Muscle layer of colon (tissue), 2 donors: ENCODE data around the gene PLEKHH1.
A peak's percentile ranks its signal among the peaks of the same experiment; 100 is the strongest.

ENCODE experiments used
- H3K27ac ChIP-seq: one replicate; pipeline ENCODE4 v1.7.0; 2013; ENCODE audit warnings: low read depth, mild to moderate bottlenecking, low read length, moderate library complexity
- H3K27me3 ChIP-seq, 2 donors: one replicate each; pipeline ENCODE4 v1.7.0; 2013; ENCODE audit warnings: low read length in 2 of 2, mild to moderate bottlenecking in 2 of 2; ENCODE audit not compliant: insufficient read depth in 2 of 2, control insufficient read depth in 1 of 2
- H3K36me3 ChIP-seq: one replicate; pipeline ENCODE4 v1.7.0; 2013; ENCODE audit warnings: mild to moderate bottlenecking, low read length; ENCODE audit not compliant: insufficient read depth
- H3K4me1 ChIP-seq: one replicate; pipeline ENCODE4 v1.7.0; 2013; ENCODE audit warnings: mild to moderate bottlenecking, low read length; ENCODE audit not compliant: insufficient read depth
- H3K4me3 ChIP-seq, 2 donors: one replicate each; pipeline ENCODE4 v1.7.0; 2013; ENCODE audit warnings: low read length in 2 of 2, low read depth in 1 of 2, mild to moderate bottlenecking in 1 of 2, moderate library complexity in 1 of 2
- H3K9ac ChIP-seq: one replicate; pipeline ENCODE4 v1.7.0; 2013; ENCODE audit warnings: low read length
- H3K9me3 ChIP-seq: one replicate; pipeline ENCODE4 v1.7.0; 2013; ENCODE audit warnings: mild to moderate bottlenecking, low read length
- donor health status: abdominal sarcoma.
- donor health status: Adenocarcinoma of cecum.

Gene PLEKHH1

GRCh38 chr14:67523764-67524633 is 9.1 kb upstream of the PLEKHH1 start:
- no peak overlapping the region for H3K27ac ChIP-seq
- H3K9me3 ChIP-seq: no peaks in the 10 kb centered on the region
- H3K4me3 ChIP-seq: no peak overlapping the region
- no peaks in the 10 kb centered on the region for H3K4me1 ChIP-seq
- no peaks in the 10 kb centered on the region for H3K36me3 ChIP-seq
- H3K9ac ChIP-seq: no peak overlapping the region
- H3K27me3 ChIP-seq: peaks cover 0 to 7% of the 10 kb centered on the region in 2 donors

GRCh38 chr14:67524634-67524963 is 8.5 kb upstream of the PLEKHH1 start:
- Histone ChIP-seq H3K36me3 (no peaks in the 10 kb centered on the region), H3K4me1 (no peaks in the 10 kb centered on the region), H3K9ac (no peak overlapping the region), H3K4me3 (no peak overlapping the region), H3K27ac (no peak overlapping the region), H3K9me3 (no peaks in the 10 kb centered on the region), H3K27me3 (peaks cover 0 to 7% of the 10 kb centered on the region in 2 donors)

- H3K9ac ChIP-seq: no peak overlapping the region
- H3K4me3 ChIP-seq: no peak overlapping the region
- H3K4me1 ChIP-seq: no peaks in the 10 kb centered on the region
- H3K27ac ChIP-seq: no peak overlapping the region
- no peaks in the 10 kb centered on the region for H3K9me3 ChIP-seq
- H3K36me3 ChIP-seq: no peaks in the 10 kb centered on the region
- H3K27me3 ChIP-seq: peaks cover 0 to 7% of the 10 kb centered on the region in 2 donors
Measured at GRCh38 chr14:67525389-67525788, 7.7 kb upstream of the PLEKHH1 start.

- H3K27ac ChIP-seq: no peak overlapping the region
- no peaks in the 10 kb centered on the region for H3K9me3 ChIP-seq
- H3K36me3 ChIP-seq: no peaks in the 10 kb centered on the region
- no peak overlapping the region for H3K4me3 ChIP-seq
- H3K4me1 ChIP-seq: no peaks in the 10 kb centered on the region
- no peak overlapping the region for H3K9ac ChIP-seq
- peaks cover 0 to 7% of the 10 kb centered on the region in 2 donors for H3K27me3 ChIP-seq
Measured at GRCh38 chr14:67526181-67526580, 6.9 kb upstream of the PLEKHH1 start.

- H3K9ac ChIP-seq: no peak overlapping the region
- no peaks in the 10 kb centered on the region for H3K36me3 ChIP-seq
- no peak overlapping the region for H3K27ac ChIP-seq
- H3K27me3 ChIP-seq: peaks cover 0 to 7% of the 10 kb centered on the region in 2 donors
- H3K4me1 ChIP-seq: no peaks in the 10 kb centered on the region
- H3K4me3 ChIP-seq: no peak overlapping the region
- no peaks in the 10 kb centered on the region for H3K9me3 ChIP-seq
Measured at GRCh38 chr14:67526676-67527459, 6.2 kb upstream of the PLEKHH1 start.

GRCh38 chr14:67527756-67528155 is 5.3 kb upstream of the PLEKHH1 start:
- Histone ChIP-seq H3K4me1 (peaks cover 6% of the 10 kb centered on the region), H3K9me3 (no peaks in the 10 kb centered on the region), H3K9ac (no peak overlapping the region), H3K27me3 (peaks cover 0 to 7% of the 10 kb centered on the region in 2 donors), H3K4me3 (no peak overlapping the region), H3K36me3 (no peaks in the 10 kb centered on the region), H3K27ac (no peak overlapping the region)

GRCh38 chr14:67528276-67528675 is 4.8 kb upstream of the PLEKHH1 start:
- H3K4me3 ChIP-seq: no peak overlapping the region
- H3K36me3 ChIP-seq: no peaks in the 10 kb centered on the region
- no peaks in the 10 kb centered on the region for H3K9me3 ChIP-seq
- no peak overlapping the region for H3K9ac ChIP-seq
- H3K4me1 ChIP-seq: peaks cover 6% of the 10 kb centered on the region
- H3K27ac ChIP-seq: no peak overlapping the region
- H3K27me3 ChIP-seq: peaks cover 0 to 7% of the 10 kb centered on the region in 2 donors

GRCh38 chr14:67529947-67530935 is 2.8 kb upstream of the PLEKHH1 start:
- H3K4me1 ChIP-seq: peaks cover 11% of the 10 kb centered on the region
- no peaks in the 10 kb centered on the region for H3K27me3 ChIP-seq
- no peaks in the 10 kb centered on the region for H3K36me3 ChIP-seq
- H3K9me3 ChIP-seq: no peaks in the 10 kb centered on the region
- H3K9ac ChIP-seq: no peak overlapping the region
- no peak overlapping the region for H3K4me3 ChIP-seq
- H3K27ac ChIP-seq: no peak overlapping the region

GRCh38 chr14:67532606-67532997 is 488 bp upstream of the PLEKHH1 start:
- Histone ChIP-seq H3K4me3 (peak overlapping the region; percentile 65 to 77), H3K27ac (peak overlapping the region; percentile 51), H3K9me3 (no peaks in the 10 kb centered on the region), H3K36me3 (no peaks in the 10 kb centered on the region), H3K4me1 (peaks cover 11% of the 10 kb centered on the region), H3K9ac (no peak overlapping the region), H3K27me3 (no peaks in the 10 kb centered on the region)

GRCh38 chr14:67533754-67534085 is 630 bp downstream of the PLEKHH1 start:
- Histone ChIP-seq H3K4me3 (peak overlapping the region; percentile 65 to 77), H3K4me1 (peaks cover 11% of the 10 kb centered on the region), H3K27me3 (no peaks in the 10 kb centered on the region), H3K36me3 (no peaks in the 10 kb centered on the region), H3K9ac (peak overlapping the region; percentile 5), H3K27ac (no peak overlapping the region), H3K9me3 (no peaks in the 10 kb centered on the region)

- no peak overlapping the region for H3K27ac ChIP-seq
- H3K9me3 ChIP-seq: no peaks in the 10 kb centered on the region
- peaks cover 11% of the 10 kb centered on the region for H3K4me1 ChIP-seq
- H3K27me3 ChIP-seq: no peaks in the 10 kb centered on the region
- no peak overlapping the region for H3K9ac ChIP-seq
- no peaks in the 10 kb centered on the region for H3K36me3 ChIP-seq
- H3K4me3 ChIP-seq: no peak overlapping the region
Measured at GRCh38 chr14:67536087-67536486, 3.0 kb downstream of the PLEKHH1 start.
